Activated naive CD4-positive, alpha-beta T cell treated with anti-CD3 and anti-CD28 coated beads, Interleukin-2, amount 50 U/mL, for 24 hours (primary cell): ENCODE results near the gene RAB11FIP3.

Experiments
- H3K27ac Mint-ChIP-seq: one replicate; pipeline ENCODE4 v1.8.0; 2021; ENCODE audit warnings: mild to moderate bottlenecking, mixed read lengths
- H3K27me3 Mint-ChIP-seq: one replicate; pipeline ENCODE4 v1.8.0; 2021; ENCODE audit warnings: mixed read lengths
- H3K36me3 Mint-ChIP-seq: one replicate; pipeline ENCODE4 v1.8.0; 2021; ENCODE audit warnings: mixed read lengths
- H3K4me1 Mint-ChIP-seq: one replicate; pipeline ENCODE4 v1.8.0; 2021; ENCODE audit warnings: mixed read lengths
- H3K4me3 Mint-ChIP-seq: one replicate; pipeline ENCODE4 v1.8.0; 2021; ENCODE audit warnings: mild to moderate bottlenecking, mixed read lengths
- H3K9me3 Mint-ChIP-seq: one replicate; pipeline ENCODE4 v1.8.0; 2021; ENCODE audit warnings: mixed read lengths

The RAB11FIP3 gene

GRCh38 chr16:426906-427249 is 1.4 kb downstream of the RAB11FIP3 start:
- Mint-ChIP-seq H3K36me3 (peaks cover 3% of the 10 kb centered on the region), H3K4me1 (peaks cover 36% of the 10 kb centered on the region), H3K4me3 (peak overlapping the region; percentile 87), H3K27ac (peak overlapping the region; percentile 79), H3K9me3 (no peaks in the 10 kb centered on the region), H3K27me3 (no peaks in the 10 kb centered on the region)

- peaks cover 3% of the 10 kb centered on the region for H3K36me3 Mint-ChIP-seq
- H3K4me1 Mint-ChIP-seq: peaks cover 36% of the 10 kb centered on the region
- peak overlapping the region; percentile 87 for H3K4me3 Mint-ChIP-seq
- H3K9me3 Mint-ChIP-seq: no peaks in the 10 kb centered on the region
- peak overlapping the region; percentile 79 for H3K27ac Mint-ChIP-seq
- H3K27me3 Mint-ChIP-seq: no peaks in the 10 kb centered on the region
Measured at GRCh38 chr16:427250-427649, 1.8 kb downstream of the RAB11FIP3 start.

GRCh38 chr16:430904-431303 is 5.5 kb downstream of the RAB11FIP3 start:
- H3K36me3 Mint-ChIP-seq: peaks cover 3% of the 10 kb centered on the region
- no peak overlapping the region for H3K27ac Mint-ChIP-seq
- peaks cover 30% of the 10 kb centered on the region for H3K4me1 Mint-ChIP-seq
- no peaks in the 10 kb centered on the region for H3K27me3 Mint-ChIP-seq
- H3K4me3 Mint-ChIP-seq: no peak overlapping the region
- no peaks in the 10 kb centered on the region for H3K9me3 Mint-ChIP-seq

- Mint-ChIP-seq H3K9me3 (no peaks in the 10 kb centered on the region), H3K4me1 (peaks cover 3% of the 10 kb centered on the region), H3K36me3 (peaks cover 1% of the 10 kb centered on the region), H3K27me3 (no peaks in the 10 kb centered on the region), H3K27ac (no peak overlapping the region), H3K4me3 (no peak overlapping the region)
Measured at GRCh38 chr16:440627-441026, 15.2 kb downstream of the RAB11FIP3 start.

GRCh38 chr16:441447-441846 is 16.0 kb downstream of the RAB11FIP3 start:
- no peaks in the 10 kb centered on the region for H3K27me3 Mint-ChIP-seq
- no peak overlapping the region for H3K27ac Mint-ChIP-seq
- no peak overlapping the region for H3K4me3 Mint-ChIP-seq
- H3K4me1 Mint-ChIP-seq: peaks cover 3% of the 10 kb centered on the region
- H3K9me3 Mint-ChIP-seq: no peaks in the 10 kb centered on the region
- H3K36me3 Mint-ChIP-seq: peaks cover 1% of the 10 kb centered on the region

GRCh38 chr16:442976-443375 is 17.5 kb downstream of the RAB11FIP3 start:
- Mint-ChIP-seq H3K27me3 (no peaks in the 10 kb centered on the region), H3K9me3 (no peaks in the 10 kb centered on the region), H3K27ac (no peak overlapping the region), H3K4me1 (peaks cover 3% of the 10 kb centered on the region), H3K36me3 (peaks cover 1% of the 10 kb centered on the region), H3K4me3 (no peak overlapping the region)

GRCh38 chr16:444027-444426 is 18.6 kb downstream of the RAB11FIP3 start:
- Mint-ChIP-seq H3K4me3 (no peak overlapping the region), H3K9me3 (no peaks in the 10 kb centered on the region), H3K36me3 (peaks cover 1% of the 10 kb centered on the region), H3K4me1 (peaks cover 3% of the 10 kb centered on the region), H3K27ac (no peak overlapping the region), H3K27me3 (no peaks in the 10 kb centered on the region)

- Mint-ChIP-seq H3K27me3 (no peaks in the 10 kb centered on the region), H3K9me3 (no peaks in the 10 kb centered on the region), H3K4me1 (peaks cover 3% of the 10 kb centered on the region), H3K36me3 (peaks cover 1% of the 10 kb centered on the region), H3K4me3 (no peak overlapping the region), H3K27ac (no peak overlapping the region)
Measured at GRCh38 chr16:445566-445965, 20.1 kb downstream of the RAB11FIP3 start.

GRCh38 chr16:450385-450784 is 24.9 kb downstream of the RAB11FIP3 start:
- no peaks in the 10 kb centered on the region for H3K27me3 Mint-ChIP-seq
- peaks cover 7% of the 10 kb centered on the region for H3K4me1 Mint-ChIP-seq
- H3K4me3 Mint-ChIP-seq: no peak overlapping the region
- no peaks in the 10 kb centered on the region for H3K9me3 Mint-ChIP-seq
- no peak overlapping the region for H3K27ac Mint-ChIP-seq
- H3K36me3 Mint-ChIP-seq: no peaks in the 10 kb centered on the region

GRCh38 chr16:450785-451512 is 25.5 kb downstream of the RAB11FIP3 start:
- H3K9me3 Mint-ChIP-seq: no peaks in the 10 kb centered on the region
- H3K27me3 Mint-ChIP-seq: no peaks in the 10 kb centered on the region
- H3K27ac Mint-ChIP-seq: no peak overlapping the region
- no peaks in the 10 kb centered on the region for H3K36me3 Mint-ChIP-seq
- H3K4me3 Mint-ChIP-seq: no peak overlapping the region
- peaks cover 7% of the 10 kb centered on the region for H3K4me1 Mint-ChIP-seq

- no peaks in the 10 kb centered on the region for H3K36me3 Mint-ChIP-seq
- H3K27me3 Mint-ChIP-seq: no peaks in the 10 kb centered on the region
- no peak overlapping the region for H3K4me3 Mint-ChIP-seq
- peaks cover 11% of the 10 kb centered on the region for H3K4me1 Mint-ChIP-seq
- no peaks in the 10 kb centered on the region for H3K9me3 Mint-ChIP-seq
- no peak overlapping the region for H3K27ac Mint-ChIP-seq
Measured at GRCh38 chr16:454397-454940, 29.0 kb downstream of the RAB11FIP3 start.

GRCh38 chr16:455453-455852 is 30.0 kb downstream of the RAB11FIP3 start:
- H3K4me1 Mint-ChIP-seq: peaks cover 11% of the 10 kb centered on the region
- H3K27me3 Mint-ChIP-seq: no peaks in the 10 kb centered on the region
- H3K4me3 Mint-ChIP-seq: no peak overlapping the region

GRCh38 chr16:456891-457483 is 31.5 kb downstream of the RAB11FIP3 start:
- Mint-ChIP-seq H3K9me3 (no peaks in the 10 kb centered on the region), H3K27ac (no peak overlapping the region), H3K4me3 (no peak overlapping the region), H3K36me3 (peaks cover 7% of the 10 kb centered on the region), H3K27me3 (no peaks in the 10 kb centered on the region), H3K4me1 (peaks cover 11% of the 10 kb centered on the region)

More at GRCh38 chr16:455453-455852, 30.0 kb downstream of the RAB11FIP3 start:
- Mint-ChIP-seq H3K27ac (no peak overlapping the region), H3K9me3 (no peaks in the 10 kb centered on the region), H3K36me3 (no peaks in the 10 kb centered on the region)

GRCh38 chr16:457732-458400 is 32.4 kb downstream of the RAB11FIP3 start:
- Mint-ChIP-seq H3K36me3 (peaks cover 9% of the 10 kb centered on the region), H3K9me3 (no peaks in the 10 kb centered on the region), H3K27ac (no peak overlapping the region), H3K27me3 (no peaks in the 10 kb centered on the region), H3K4me3 (no peak overlapping the region), H3K4me1 (peaks cover 11% of the 10 kb centered on the region)

GRCh38 chr16:459761-460160 is 34.3 kb downstream of the RAB11FIP3 start:
- H3K9me3 Mint-ChIP-seq: no peaks in the 10 kb centered on the region
- H3K4me1 Mint-ChIP-seq: peaks cover 4% of the 10 kb centered on the region
- peaks cover 12% of the 10 kb centered on the region for H3K36me3 Mint-ChIP-seq
- no peaks in the 10 kb centered on the region for H3K27me3 Mint-ChIP-seq
- H3K4me3 Mint-ChIP-seq: no peak overlapping the region
- no peak overlapping the region for H3K27ac Mint-ChIP-seq

- H3K9me3 Mint-ChIP-seq: no peaks in the 10 kb centered on the region
- H3K4me1 Mint-ChIP-seq: peaks cover 4% of the 10 kb centered on the region
- no peaks in the 10 kb centered on the region for H3K27me3 Mint-ChIP-seq
- no peak overlapping the region for H3K27ac Mint-ChIP-seq
- no peak overlapping the region for H3K4me3 Mint-ChIP-seq
- peaks cover 12% of the 10 kb centered on the region for H3K36me3 Mint-ChIP-seq
Measured at GRCh38 chr16:460787-461186, 35.3 kb downstream of the RAB11FIP3 start.
